ENCODE results near the gene ZNF423.

ZNF423 gene

DNA sequence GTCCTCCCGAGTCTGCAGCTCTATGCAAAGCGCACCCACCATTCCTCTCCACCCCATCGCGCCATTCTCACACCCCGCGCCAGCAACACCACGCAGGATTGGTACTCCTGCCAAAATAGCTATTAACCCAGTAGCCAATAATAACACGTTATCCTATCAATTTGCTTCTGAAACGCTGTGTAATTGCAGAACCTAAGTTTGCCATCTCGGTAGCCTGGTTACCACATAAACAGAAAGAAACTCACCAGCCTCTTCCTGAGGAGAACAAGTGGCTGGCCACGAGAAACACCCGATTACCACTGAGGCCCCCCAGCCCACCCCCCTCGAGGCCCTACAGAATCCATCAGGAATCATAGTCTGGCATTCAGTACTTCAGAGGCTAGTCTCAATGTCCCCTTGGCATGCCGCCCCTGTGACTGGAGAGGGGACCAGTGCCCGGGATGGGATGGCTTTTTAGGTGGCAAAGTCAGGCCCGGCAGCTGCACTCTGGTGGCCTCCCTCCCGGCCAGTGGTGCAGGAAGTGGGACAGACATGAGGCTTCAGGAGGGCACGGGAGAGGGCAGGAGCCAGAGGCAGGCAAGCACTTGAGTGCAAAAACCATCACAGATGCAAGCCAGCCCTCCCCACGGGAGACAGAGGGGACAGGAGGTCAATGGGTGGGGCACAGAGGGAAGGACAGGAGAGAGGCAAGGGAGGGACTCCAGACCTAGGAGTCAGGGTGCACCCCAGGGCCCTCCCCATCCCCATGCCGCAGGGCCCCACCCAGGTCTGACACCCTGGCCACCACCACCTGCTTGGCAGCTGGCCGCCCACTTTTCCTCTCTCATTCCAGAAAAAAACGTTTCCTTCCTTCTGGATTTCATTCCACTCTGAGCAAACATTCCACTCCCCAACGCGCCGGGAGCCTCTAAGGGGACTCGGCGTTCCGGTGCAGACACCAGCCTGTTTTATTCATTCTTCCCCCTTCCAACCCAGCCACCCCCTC is 192.5 kb downstream of the ZNF423 start:
- DNase-seq (ENCODE audit: low read depth) = no peak

DNA sequence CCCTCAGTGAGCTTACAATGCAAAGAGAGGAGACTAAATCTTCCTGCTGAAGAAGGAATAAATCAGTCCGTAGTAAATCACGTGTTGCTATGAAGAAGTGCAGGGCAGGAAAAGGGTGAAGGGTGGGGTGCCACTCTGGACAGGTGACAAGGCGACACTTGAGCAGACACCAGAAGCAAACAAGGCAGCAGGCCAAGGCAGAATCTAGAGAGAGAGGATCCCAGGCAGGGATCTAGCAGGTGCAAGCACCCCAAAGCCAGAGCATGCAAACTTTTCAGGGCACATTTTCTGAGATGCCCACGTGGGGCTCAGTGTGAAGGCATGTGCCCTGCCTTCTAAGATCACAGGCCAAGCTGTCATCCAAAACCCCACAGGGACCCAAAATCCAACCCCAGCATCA is 193.3 kb downstream of the ZNF423 start:
- no peak for DNase-seq (ENCODE audit: low read depth)

DNA sequence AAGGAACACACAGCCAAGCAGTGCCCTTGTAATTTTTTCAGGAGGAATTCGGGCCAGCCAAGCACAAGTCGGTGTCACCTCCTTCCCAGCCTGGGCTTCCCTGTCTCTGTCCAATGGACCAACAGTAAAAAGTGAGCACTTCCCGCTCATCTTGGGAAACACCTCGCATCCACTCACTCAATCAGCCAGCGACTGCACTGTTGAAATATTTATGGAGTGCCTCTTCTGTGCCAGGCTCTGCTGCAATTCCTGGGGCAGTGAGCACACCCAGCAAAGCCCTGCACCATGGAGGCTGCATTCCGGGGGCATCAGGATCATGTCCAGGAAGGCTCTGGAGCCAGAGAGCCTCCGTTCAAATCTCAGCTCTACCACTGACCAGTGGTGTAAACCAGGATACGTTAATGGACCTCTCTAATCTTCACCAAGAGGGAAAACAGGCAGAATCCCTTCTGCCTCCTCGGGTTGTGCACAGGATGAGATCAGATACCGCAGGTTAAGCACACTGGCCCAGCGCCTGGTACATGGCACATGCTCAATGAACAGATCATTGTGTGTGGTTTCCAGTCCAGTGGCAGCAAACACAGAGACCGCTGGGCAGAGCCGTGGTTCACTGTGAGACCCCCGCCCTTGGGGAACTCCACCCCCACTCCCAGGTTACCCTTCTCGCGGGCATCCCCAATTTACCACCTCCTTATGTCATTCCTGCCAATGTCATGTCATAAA is 194.3 kb downstream of the ZNF423 start:
- DNase-seq (ENCODE audit: low read depth) = no peak

DNA sequence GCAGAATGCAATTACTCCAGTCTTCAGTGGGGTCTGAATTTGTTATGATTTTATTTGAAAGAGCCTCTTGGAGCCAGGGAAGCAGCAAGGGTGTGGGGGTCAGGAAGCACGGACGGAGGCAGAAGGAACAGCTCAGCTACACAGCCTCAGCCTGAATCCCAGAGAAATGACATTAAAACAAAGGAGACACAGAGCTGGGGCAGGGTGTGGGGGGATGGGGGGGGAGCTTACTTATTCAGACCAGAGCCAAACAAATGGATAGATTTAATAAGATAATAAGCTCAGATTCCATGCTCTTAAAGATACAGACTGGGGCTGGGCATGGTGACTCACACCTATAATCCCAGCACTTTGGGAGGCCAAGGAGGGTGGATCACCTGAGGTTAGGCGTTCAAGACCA is 195.3 kb downstream of the ZNF423 start:
- DNase-seq (ENCODE audit: low read depth) = no peak

DNA sequence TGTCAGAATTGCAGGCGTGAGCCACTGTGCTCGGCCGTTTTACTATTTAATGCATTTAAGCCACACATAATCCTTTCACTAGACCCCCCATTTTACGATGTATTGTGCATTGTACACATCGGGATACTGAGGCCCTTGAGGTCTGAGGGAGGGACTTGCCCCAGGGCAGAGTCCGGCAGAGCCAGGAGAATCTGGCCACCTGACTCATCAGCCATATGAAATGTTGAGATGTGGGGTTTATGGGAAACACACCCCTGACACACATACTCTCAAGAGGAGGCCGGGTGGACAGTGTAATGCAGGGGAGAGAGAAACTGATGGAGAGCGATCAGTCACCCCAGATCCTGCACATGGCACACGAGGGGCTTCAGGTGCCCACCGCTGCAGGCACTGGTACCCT is 196.6 kb downstream of the ZNF423 start:
- no peak for DNase-seq (ENCODE audit: low read depth)

DNA sequence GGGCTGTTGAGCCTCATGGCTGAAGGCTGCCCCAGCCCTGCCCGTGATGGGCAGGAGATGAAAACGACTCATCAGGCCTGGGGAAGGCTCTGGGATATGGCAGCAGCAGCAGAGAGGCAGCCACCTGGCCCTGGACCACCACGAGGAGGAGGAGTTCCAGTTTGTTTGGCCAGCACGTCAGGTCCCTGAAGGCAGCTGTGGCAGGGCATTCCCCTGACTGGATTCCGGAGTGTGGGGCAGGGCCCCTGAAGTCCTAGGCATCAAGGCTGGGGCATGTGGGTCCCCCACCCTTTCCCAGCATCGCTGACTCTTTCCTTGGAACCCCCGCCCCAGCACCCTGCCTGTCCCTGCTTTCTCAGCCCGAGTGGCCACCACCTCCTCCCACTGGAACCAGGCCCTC is 197.4 kb downstream of the ZNF423 start:
- DNase-seq (ENCODE audit: low read depth) = no peak

DNA sequence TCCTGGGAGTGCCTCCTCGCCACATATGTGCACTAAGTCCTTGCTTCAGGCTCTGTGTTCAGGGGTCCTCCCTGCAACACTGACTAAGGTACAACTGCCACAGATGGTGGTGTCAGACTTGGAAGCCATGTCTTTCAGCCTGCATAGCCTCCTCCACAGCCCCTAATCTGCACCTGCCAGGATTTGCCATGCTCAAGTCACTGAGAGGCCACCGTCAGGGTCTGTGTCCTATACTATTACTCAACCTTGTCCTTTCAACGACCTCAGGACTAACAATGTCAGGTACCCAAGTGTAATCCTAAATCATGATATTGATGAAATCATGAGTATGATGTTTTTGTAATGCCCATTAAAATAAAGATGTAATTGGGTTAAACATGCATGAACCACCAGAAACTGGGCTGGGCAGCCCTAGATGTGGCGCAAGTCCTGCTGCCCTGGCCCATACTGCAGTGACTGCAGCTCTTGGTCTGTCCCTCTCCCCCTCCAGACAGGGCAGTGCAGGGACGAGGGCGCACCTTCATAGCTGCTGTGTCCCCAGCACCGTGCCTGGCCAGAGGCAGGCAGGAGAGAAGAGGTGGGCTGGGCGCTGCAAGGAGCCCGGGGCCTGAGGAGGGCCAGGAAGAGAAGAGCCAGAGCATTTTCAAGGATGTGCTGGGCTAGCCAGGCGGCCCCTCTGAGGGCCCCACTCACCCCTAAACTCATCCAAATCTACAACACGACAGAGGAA is 198.0 kb downstream of the ZNF423 start:
- DNase-seq (ENCODE audit: low read depth) = no peak

DNA sequence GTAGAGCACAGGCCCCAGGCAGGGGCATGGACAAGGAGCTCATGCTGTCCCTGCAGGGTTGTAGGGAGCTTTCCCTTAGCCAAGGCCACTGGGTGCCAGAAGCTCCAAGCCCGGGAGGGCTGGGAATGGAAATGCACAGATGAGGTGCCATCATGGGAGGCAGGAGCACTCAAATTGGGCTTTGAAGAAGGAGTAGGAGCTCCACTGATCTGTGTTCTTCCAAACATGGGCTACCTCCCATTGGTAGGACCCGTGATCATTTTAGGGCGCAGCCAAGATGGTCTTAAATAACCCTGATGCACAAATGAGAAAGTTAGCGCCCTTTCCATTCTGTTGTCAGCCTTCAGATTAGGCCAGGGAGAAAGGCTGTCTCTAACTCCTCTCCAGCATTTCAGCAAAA is 201.5 kb downstream of the ZNF423 start:
- DNase-seq (ENCODE audit: low read depth) = no peak

DNA sequence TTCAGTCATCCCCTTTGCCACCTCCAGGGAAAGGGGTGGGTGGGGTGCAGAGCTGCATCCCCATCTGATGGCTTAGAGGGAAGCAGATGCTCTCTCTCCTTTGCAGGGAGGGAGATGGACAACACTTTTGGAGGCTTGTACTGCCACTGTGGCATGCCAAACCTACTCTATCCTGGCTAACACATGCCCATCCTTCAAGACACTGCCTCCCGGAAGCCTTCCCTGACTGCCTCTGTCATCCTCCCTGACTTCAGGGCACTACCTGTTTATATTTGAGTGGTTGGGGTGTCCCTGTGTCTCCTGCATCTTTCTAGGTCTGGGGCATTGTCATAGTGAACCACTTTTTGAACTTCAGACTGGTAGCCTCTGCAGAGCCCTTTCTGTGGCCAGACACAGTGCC is 202.3 kb downstream of the ZNF423 start:
- DNase-seq (ENCODE audit: low read depth) = no peak

DNA sequence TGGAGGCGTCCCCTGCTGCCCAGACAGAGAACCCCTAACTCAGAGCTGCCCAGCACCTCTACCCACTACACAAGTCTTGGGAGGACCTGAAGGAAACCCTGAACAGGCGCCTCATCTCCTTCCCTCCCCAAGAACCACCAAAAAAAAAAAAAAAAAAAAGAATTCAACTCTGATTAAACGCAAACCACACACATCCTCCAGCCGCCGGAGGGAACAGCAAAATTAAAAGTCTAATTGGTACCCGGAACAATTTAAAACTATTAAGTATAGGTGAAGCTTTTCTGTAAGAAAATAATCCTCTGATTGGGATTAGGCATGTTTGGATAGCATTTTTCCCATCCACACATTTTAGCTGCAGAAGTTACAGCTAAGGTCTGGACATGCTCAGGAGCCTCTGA is 202.7 kb downstream of the ZNF423 start:
- DNase-seq (ENCODE audit: low read depth) = no peak

DNA sequence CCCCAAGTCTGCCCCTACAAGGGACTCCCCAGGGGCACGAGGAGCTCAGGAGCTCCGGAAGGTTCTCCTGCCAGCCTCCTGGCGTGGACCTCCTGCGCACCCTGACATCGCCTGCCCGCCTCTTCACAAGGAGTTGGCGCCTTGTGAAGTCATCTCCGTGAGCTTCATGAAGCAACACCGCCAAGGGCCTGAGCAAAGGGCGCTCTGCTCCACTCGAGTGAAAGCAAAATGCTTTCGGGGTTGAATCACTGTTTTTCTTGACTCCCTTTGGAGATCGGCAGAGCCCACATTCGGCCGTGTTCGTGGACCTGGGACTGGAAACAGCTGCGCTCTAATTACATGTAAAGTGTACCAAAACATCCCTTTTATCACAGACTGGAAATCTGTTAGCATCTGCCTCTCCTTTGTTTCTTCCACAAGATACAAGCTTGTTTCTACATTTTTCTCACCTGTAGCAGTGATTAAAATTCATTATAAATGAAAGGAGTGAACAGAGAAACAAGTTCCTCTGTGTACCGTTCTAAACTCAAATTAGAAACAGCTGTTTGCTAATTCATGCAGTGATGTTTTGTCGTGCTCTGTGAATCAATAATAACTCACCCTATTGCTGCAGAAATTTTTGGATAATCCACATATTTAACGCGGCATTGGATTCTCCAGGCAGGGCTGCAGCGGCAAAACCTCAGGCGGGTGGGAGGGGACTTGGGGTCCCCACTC is 203.3 kb downstream of the ZNF423 start:
- DNase-seq (ENCODE audit: low read depth) = peak; percentile 44

DNA sequence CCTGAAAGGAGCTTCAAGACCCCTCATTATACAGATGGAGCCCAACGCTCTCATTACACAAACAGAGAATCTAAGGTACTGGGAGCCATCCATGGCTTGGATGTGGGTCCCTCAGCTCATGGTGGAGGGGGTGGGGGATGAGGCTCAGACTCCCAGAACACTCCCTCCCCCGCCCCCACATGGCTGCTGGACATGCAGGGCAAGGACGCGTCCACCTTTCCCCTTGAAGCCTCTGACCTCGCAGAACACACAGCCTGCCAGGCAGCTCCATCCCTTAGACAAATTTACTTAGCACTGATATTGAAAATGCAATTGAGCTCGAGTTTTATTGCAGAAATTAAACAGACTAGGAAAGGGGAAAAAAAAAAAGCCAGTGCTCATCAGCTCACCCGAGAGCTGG is 203.9 kb downstream of the ZNF423 start:
- DNase-seq (ENCODE audit: low read depth) = no peak

DNA sequence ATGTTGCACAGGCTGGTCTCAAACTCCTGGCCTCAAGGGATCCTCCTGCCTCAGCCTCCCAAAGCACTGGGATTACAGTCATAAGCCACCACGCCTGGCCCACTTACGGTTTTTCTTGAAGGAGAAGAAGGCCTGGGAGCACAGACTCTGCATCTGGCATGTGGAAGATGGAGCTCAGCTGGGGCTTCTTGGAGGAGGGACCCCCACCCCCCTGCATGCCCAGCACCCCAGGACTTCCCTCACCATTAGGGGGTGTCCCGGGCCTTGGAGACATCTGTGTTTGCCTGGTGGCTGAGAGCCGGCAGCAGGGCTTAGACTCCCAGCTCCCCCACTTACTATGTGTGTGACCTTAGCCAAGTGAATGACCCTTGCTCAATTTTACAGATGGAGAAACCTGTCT is 204.7 kb downstream of the ZNF423 start:
- DNase-seq (ENCODE audit: low read depth) = no peak

DNA sequence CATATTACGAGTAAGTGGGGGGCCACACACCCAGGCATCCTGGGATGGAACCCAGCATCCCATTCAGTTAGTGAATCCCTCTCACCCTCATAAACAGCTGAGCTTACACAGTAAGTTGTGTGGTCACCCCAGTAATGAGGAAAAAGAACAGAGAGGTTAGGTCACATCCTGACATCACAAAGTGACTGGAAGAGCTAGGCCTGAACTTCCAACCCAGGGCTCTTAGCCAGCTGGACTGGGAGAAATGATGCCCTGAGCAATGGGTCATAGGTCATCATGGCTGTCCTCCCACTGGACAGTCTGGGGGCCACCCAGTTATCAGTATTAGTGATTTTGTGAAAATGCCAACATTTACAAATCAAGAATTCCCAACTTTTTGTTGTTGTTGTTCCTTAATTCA is 205.3 kb downstream of the ZNF423 start:
- DNase-seq (ENCODE audit: low read depth) = no peak

DNA sequence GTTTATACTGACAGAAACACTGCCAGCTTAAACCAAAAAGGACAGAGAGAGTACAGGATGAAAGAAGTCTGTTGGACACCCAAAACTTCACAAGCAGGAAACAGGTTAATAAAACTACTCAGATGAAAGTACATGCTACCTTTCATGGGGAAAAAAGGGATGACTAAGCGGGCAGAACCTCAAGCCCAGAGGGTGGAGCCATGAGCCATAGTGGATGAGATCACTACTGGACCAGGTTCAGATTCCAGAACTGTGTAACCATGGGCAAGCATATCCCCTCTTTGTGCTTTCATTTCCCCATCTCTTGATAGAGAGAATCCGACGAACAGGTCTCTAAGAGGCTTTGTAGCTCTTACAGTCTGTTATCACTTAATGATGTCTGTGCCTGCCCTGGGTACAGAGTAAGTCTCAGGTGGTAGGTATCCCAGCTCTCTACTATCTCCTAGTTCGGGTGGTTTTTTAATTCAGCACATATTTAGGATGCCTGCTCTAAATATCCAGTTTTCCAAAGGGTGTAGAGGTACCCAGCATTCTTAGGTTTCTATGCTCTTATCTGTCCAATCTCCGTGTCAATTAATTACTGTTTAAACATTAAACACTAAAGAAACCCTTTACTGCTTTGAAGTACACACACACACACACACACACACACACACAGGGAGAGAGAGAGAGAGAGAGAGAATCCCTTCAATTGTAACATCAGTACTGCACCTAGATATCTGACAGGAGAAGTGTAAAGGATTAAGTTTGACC is 206.7 kb downstream of the ZNF423 start:
- DNase-seq (ENCODE audit: low read depth) = no peak

DNA sequence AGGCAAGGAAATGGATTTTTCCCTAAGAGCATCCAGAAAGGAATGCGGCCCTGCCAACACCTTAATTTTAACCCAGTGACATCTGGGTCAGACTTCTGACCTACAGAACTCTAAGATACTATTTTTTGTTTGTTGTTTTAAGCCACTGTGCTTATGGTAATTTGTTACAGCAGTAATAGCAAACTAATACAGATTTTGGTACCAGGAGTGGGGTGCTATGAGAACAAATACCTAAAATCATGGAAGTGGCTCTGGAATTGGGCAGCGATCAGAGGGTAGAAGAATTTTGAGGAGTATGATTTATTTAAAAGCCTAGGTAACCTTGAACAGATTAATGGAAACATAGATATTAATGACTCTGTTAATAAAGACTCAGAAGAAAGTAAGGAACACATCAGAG is 208.2 kb downstream of the ZNF423 start:
- no peak for DNase-seq (ENCODE audit: low read depth)

DNA sequence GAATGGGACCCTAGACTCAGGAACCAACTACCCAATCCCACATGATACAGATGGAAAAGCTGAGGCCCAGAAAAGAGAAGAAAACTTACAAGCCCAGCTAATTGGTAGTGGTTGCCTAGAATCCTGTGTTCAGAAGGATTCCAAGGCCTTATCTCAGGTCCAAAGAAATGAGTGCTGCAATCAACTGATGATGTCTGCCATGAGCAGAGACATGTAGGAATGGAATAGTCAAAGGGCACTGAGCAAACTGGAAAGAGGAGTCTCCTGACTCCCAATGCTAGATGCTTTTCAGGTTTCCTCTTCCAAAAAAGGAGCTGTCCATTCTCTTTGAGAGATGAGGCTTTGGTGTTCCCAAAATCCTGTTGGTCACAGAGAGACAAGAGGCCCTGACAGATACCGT is 210.6 kb downstream of the ZNF423 start:
- no peak for DNase-seq (ENCODE audit: low read depth)

DNA sequence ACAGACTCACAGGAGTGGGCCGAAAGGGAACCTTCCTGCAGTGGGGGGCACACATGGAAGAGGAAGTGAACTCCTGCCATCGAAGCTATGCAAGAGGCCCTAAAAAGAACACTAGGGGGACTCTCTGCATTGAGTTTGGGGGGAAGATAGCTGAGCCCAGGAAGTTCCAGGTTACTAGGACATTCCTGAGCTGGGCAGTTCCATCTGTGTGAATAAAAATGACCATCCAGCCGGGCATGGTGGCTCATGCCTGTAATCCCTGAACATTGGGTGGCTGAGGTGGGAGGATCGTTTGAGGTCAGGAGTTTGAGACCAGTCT is 211.8 kb downstream of the ZNF423 start:
- no peak for DNase-seq (ENCODE audit: low read depth)

DNA sequence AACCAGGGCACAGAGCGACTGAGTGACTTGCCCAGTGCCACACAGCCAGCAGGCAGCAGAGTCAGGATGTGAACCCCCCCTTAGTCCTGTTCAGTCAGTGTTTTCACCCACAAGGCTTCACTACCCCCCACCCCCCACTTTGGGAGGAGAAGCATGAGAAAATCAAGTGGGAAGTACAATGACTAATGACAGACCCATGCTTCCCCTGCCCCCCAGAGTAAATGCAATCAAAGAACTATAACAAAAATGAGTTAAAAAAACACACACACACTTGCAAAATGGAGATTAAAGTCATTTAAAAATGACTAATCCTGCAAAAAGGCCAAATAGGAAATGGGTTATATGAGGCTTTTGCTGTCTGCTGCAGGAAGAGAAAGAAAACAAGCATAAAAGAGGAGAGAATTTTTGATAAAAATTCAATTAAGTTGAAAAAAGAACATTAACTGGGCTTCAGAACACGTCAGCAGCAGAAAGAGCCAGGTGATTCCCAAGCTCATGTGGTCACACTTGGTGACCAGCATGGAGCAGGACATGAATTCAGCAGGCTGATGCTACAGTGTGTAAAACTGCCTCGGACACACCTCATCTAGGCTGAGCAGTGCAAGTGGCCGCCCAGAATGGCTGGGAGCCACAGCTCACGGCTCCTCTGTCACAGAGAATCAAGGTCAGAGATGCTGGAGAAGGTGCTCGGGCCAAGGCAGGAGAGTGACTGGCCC is 212.3 kb downstream of the ZNF423 start:
- DNase-seq (ENCODE audit: low read depth) = peak; percentile 66

DNA sequence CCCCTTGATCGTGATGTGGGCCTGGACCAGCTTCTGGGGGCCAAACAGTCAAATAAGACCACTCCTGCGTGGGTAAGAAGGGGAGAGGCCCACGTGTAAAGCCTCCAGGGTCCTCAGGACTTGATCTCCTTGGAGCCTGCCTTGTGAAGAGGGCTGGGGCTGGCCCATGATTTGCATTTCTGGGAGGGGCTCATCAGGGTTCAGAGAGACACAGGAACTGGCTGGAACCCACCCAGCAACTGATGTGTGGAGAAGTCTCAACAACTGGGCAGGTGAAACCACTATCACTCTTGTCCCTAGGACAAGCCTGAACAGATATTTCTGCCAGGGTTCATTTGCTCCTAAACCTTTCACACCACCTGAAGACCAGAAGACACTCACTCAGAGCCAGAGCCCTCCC is 214.7 kb downstream of the ZNF423 start:
- no peak for DNase-seq (ENCODE audit: low read depth)

DNA sequence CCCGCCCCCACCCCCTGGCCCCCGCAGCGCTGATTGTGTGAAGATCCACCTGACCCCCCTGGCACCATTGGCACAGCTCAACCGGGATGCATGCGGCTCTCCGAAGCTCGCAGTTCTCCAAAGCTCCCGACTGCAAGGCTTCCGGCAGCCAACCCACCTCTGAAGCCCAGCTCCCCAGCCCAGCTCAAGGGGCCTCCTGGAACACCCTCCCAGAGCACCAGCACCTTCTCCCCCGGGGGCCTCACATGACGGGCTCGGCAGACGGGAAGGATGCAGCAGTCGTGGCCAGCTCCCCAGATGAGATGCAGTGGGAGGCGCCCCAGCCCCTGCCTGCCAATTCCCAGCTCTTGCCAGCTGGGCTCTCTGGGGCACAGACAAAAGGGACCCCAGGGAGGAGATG is 215.3 kb downstream of the ZNF423 start:
- DNase-seq (ENCODE audit: low read depth) = no peak

Data from non-pigmented ciliary epithelial cell (primary cell).